ENCODE data around the gene XPR1. TPM values are rescaled to one million over a fixed set of nuclear protein-coding genes. Genes with fewer than 3 reads are reported as not detected.

The XPR1 gene
- total and polyA plus RNA-seq, 2 donors (not counting 3 experiments of a cell fraction or from before 2014, with no cell fraction given): 23.9 to 26.7 TPM

DNA sequence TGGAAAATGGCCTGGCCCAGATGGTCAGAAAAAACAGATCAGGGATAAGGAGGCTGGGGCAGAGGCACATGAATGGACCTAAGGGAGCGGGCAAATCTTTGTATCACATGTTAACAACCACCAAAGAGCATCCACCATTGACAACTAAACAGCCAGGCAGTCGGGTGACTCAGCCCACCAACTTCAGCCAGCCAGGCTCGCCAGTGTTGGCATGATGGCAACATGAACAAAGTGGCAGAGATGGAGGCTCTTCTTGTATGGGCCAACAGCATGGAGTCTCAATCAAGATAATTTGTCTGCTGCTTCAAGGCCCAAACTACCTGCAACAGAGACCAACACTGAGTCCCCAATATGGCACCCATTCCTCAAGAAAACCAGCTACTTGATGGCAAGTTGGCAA is 264.3 kb downstream of the XPR1 start:
- intact Hi-C loops (cut with micrococcal nuclease): loop anchor here (10.0 kb wide), 1 partner anchor 529 kb away; no protein-coding TSS in a partner anchor
- no peak overlapping the region for H3K4me3 ChIP-seq (replicated peaks in 1 of 3; ENCODE audit: insufficient read depth in 1 of 3, low read depth in 1 of 3, low read length in 3 of 3)
- CTCF ChIA-PET: interaction anchor here (2.8 kb wide), 1 partner anchor 14 kb away, joined by 13 read pairs; no protein-coding TSS in a partner anchor
- BruUV-seq (replicated peaks): no TSS peak
- no peaks in the 10 kb centered on the region for H3K9me3 ChIP-seq (replicated peaks; ENCODE audit: control insufficient read depth, insufficient read depth, low read length)
- no peaks in the 10 kb centered on the region for H3K27me3 ChIP-seq (ENCODE audit: control insufficient read depth in 2 of 2, insufficient read depth in 2 of 2, low read length in 2 of 2)
- TF ChIP-seq MYC (IDR thresholded peaks at IDR 0.05; ENCODE audit: low read depth, low read length) (no peak), EZH2 (IDR thresholded peaks at IDR 0.05; ENCODE audit: borderline replicate concordance, low read depth, low read length, severe bottlenecking) (no peak), POLR2AphosphoS5 (IDR thresholded peaks at IDR 0.05; ENCODE audit: insufficient read depth, low read depth, low read length) (no peak), GATA2 (IDR thresholded peaks at IDR 0.05; ENCODE audit: insufficient read depth, insufficient read length, low read depth, low read length) (no peak), FOS (IDR thresholded peaks at IDR 0.05; ENCODE audit: borderline replicate concordance, insufficient read depth, low read length) (no peak), JUN (IDR thresholded peaks at IDR 0.05; ENCODE audit: borderline replicate concordance, insufficient read depth, insufficient read length, low read depth) (no peak)
- TF ChIP-seq, protein P1, sequence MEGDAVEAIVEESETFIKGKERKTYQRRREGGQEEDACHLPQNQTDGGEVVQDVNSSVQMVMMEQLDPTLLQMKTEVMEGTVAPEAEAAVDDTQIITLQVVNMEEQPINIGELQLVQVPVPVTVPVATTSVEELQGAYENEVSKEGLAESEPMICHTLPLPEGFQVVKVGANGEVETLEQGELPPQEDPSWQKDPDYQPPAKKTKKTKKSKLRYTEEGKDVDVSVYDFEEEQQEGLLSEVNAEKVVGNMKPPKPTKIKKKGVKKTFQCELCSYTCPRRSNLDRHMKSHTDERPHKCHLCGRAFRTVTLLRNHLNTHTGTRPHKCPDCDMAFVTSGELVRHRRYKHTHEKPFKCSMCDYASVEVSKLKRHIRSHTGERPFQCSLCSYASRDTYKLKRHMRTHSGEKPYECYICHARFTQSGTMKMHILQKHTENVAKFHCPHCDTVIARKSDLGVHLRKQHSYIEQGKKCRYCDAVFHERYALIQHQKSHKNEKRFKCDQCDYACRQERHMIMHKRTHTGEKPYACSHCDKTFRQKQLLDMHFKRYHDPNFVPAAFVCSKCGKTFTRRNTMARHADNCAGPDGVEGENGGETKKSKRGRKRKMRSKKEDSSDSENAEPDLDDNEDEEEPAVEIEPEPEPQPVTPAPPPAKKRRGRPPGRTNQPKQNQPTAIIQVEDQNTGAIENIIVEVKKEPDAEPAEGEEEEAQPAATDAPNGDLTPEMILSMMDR (IDR thresholded peaks at IDR 0.05; ENCODE audit: extremely low read depth in 1 of 2, insufficient read depth in 1 of 2, low read depth in 1 of 2, low read length in 2 of 2): no peak
- H2AFZ ChIP-seq (ENCODE audit: low read depth, low read length): no peak overlapping the region
- no peaks in the 10 kb centered on the region for H3K9me1 ChIP-seq (replicated peaks; ENCODE audit: control insufficient read depth, extremely low read depth, insufficient read depth, low read length)
- FAIRE-seq (no peak), DNase-seq (ENCODE audit: low read depth, low spot score) (no peak)
- H3K79me2 ChIP-seq (ENCODE audit: control insufficient read depth, insufficient read depth, low read length): no peaks in the 10 kb centered on the region
- dilution Hi-C loops (cut with MboI; ENCODE audit: extremely low pct_ligation_motif_present, low sequenced_read_pairs): no loop called here
- peaks cover 2% of the 10 kb centered on the region for H3K4me1 ChIP-seq (ENCODE audit: control insufficient read depth, extremely low read depth, insufficient read depth, low read length)
- no peak overlapping the region for H3K4me2 ChIP-seq (ENCODE audit: insufficient read depth, low read length)
- H3K27ac ChIP-seq (ENCODE audit: insufficient read depth, low read depth, low read length): no peak overlapping the region
- no peaks in the 10 kb centered on the region for H3K36me3 ChIP-seq (ENCODE audit: control insufficient read depth in 2 of 2, extremely low read depth in 1 of 2, insufficient read depth in 2 of 2, low read length in 2 of 2)
- POLR2A ChIA-PET: no interaction called here
- H3K9ac ChIP-seq (replicated peaks; ENCODE audit: extremely low read depth, insufficient read depth, low read length): no peak overlapping the region
- H4K20me1 ChIP-seq (replicated peaks; ENCODE audit: control insufficient read depth, extremely low read depth, insufficient read depth, low read length): no peaks in the 10 kb centered on the region

Data from endothelial cell of umbilical vein (primary cell).